ENCODE results near the gene PUS1. TPM values are rescaled to one million over a fixed set of nuclear protein-coding genes. Genes with fewer than 3 reads are reported as not detected.

The PUS1 gene
- total RNA-seq, 1 donor from 2014 or later: 33.7 TPM

DNA sequence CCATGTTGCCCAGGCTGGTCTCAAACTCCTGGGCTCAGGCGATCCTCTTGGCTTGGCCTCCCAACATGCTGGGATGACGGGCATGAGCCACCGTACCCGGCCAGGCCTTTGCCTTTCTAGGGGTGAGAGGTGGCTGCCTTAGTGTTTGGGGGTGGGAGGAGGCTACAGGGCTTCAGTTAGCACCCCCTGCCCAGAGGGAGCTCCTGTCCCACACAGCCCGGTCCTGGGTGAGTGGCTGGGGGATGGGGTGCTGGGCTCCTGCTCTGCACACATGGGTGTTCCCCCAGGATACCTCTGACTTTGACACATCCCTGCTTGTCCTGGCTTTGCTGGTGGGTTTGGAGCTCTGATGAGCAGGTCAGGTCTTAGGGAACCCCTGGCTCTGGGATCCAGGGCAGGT is 24.7 kb upstream of the PUS1 start:
- no peak for FAIRE-seq
- H4K20me1 ChIP-seq (ENCODE audit: insufficient read depth, low read length): peaks cover 61% of the 10 kb centered on the region
- no peak overlapping the region for H3K27ac ChIP-seq (ENCODE audit: low read depth, low read length)
- TF ChIP-seq EZH2 (IDR thresholded peaks at IDR 0.05; ENCODE audit: insufficient read depth, low read length): no peak
- TF ChIP-seq, protein P1, sequence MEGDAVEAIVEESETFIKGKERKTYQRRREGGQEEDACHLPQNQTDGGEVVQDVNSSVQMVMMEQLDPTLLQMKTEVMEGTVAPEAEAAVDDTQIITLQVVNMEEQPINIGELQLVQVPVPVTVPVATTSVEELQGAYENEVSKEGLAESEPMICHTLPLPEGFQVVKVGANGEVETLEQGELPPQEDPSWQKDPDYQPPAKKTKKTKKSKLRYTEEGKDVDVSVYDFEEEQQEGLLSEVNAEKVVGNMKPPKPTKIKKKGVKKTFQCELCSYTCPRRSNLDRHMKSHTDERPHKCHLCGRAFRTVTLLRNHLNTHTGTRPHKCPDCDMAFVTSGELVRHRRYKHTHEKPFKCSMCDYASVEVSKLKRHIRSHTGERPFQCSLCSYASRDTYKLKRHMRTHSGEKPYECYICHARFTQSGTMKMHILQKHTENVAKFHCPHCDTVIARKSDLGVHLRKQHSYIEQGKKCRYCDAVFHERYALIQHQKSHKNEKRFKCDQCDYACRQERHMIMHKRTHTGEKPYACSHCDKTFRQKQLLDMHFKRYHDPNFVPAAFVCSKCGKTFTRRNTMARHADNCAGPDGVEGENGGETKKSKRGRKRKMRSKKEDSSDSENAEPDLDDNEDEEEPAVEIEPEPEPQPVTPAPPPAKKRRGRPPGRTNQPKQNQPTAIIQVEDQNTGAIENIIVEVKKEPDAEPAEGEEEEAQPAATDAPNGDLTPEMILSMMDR (IDR thresholded peaks at IDR 0.05; ENCODE audit: insufficient read depth, low read depth, low read length): no peak
- H3K4me3 Mint-ChIP-seq (ENCODE audit: unreplicated experiment): no peak overlapping the region
- no peak overlapping the region for H3K4me3 ChIP-seq (ENCODE audit: insufficient read depth, low read depth, low read length)
- no peaks in the 10 kb centered on the region for H3K27me3 ChIP-seq (ENCODE audit: insufficient read depth, low read length)
- peaks cover 7% of the 10 kb centered on the region for H3K4me1 Mint-ChIP-seq (ENCODE audit: low read depth, unreplicated experiment)
- no peak overlapping the region for H3K4me2 ChIP-seq (ENCODE audit: low read length)
- no peaks in the 10 kb centered on the region for H3K4me1 ChIP-seq (ENCODE audit: insufficient read depth, low read length)
- H3K36me3 ChIP-seq (ENCODE audit: insufficient read depth, low read length): no peaks in the 10 kb centered on the region
- H2AFZ ChIP-seq (ENCODE audit: low read depth, low read length): no peak overlapping the region
- DNase-seq (ENCODE audit: low read depth): no peak
- no peak overlapping the region for H3K27ac Mint-ChIP-seq (ENCODE audit: unreplicated experiment)
- no peak overlapping the region for H3K9ac ChIP-seq (ENCODE audit: low read length)
- no peaks in the 10 kb centered on the region for H3K9me3 ChIP-seq (ENCODE audit: insufficient read depth, low read depth, low read length)
- no peaks in the 10 kb centered on the region for H3K27me3 Mint-ChIP-seq (ENCODE audit: low read depth, unreplicated experiment)
- H3K79me2 ChIP-seq (ENCODE audit: insufficient read depth, low read length): peaks cover 60% of the 10 kb centered on the region
- H3K36me3 Mint-ChIP-seq (ENCODE audit: low read depth, unreplicated experiment): no peaks in the 10 kb centered on the region
- H3K9me3 Mint-ChIP-seq (ENCODE audit: unreplicated experiment): no peaks in the 10 kb centered on the region

DNA sequence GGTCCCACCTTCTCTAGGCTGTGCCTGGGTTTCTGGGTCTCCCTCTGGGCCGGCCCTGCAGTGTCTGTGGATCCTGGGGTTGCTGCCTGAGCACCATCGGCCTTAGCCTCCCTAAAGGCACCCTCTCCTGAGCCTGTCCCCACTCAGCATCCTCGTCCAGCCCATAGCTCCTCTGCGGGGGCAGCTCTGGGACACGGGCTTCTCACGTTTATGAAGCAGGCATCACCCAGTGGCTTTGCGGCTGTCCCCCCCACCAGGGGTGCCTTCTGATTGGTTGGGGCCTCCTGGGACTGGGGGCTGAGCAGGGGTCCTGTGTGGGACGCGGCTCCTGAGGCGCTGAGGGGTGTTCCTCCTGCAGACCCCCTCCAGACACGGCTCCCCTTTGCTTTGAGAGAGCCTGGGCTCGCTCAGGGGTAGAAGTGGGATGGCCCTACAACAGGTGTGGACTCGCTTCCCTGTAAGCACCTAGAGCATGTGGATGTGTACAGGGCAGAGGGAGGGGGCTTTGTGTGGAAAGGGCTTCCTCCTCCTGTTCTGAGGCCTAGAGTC is 23.9 kb upstream of the PUS1 start:
- no peak overlapping the region for H3K4me2 ChIP-seq (ENCODE audit: low read length)
- no peak overlapping the region for H3K27ac ChIP-seq (ENCODE audit: low read depth, low read length)
- no peak overlapping the region for H3K27ac Mint-ChIP-seq (ENCODE audit: unreplicated experiment)
- H2AFZ ChIP-seq (ENCODE audit: low read depth, low read length): no peak overlapping the region
- H3K9me3 ChIP-seq (ENCODE audit: insufficient read depth, low read depth, low read length): no peaks in the 10 kb centered on the region
- peaks cover 58% of the 10 kb centered on the region for H3K79me2 ChIP-seq (ENCODE audit: insufficient read depth, low read length)
- no peaks in the 10 kb centered on the region for H3K36me3 Mint-ChIP-seq (ENCODE audit: low read depth, unreplicated experiment)
- no peaks in the 10 kb centered on the region for H3K4me1 ChIP-seq (ENCODE audit: insufficient read depth, low read length)
- DNase-seq (ENCODE audit: low read depth) (no peak), FAIRE-seq (no peak)
- no peak overlapping the region for H3K4me3 ChIP-seq (ENCODE audit: insufficient read depth, low read depth, low read length)
- H3K27me3 ChIP-seq (ENCODE audit: insufficient read depth, low read length): no peaks in the 10 kb centered on the region
- peaks cover 5% of the 10 kb centered on the region for H3K4me1 Mint-ChIP-seq (ENCODE audit: low read depth, unreplicated experiment)
- H3K36me3 ChIP-seq (ENCODE audit: insufficient read depth, low read length): no peaks in the 10 kb centered on the region
- H3K9ac ChIP-seq (ENCODE audit: low read length): no peak overlapping the region
- no peak for TF ChIP-seq EZH2 (IDR thresholded peaks at IDR 0.05; ENCODE audit: insufficient read depth, low read length)
- TF ChIP-seq, protein P1 (IDR thresholded peaks at IDR 0.05; ENCODE audit: insufficient read depth, low read depth, low read length): no peak
- no peaks in the 10 kb centered on the region for H3K9me3 Mint-ChIP-seq (ENCODE audit: unreplicated experiment)
- peaks cover 58% of the 10 kb centered on the region for H4K20me1 ChIP-seq (ENCODE audit: insufficient read depth, low read length)
- H3K27me3 Mint-ChIP-seq (ENCODE audit: low read depth, unreplicated experiment): no peaks in the 10 kb centered on the region
- no peak overlapping the region for H3K4me3 Mint-ChIP-seq (ENCODE audit: unreplicated experiment)

- no peak overlapping the region for H3K4me3 ChIP-seq (ENCODE audit: insufficient read depth, low read depth, low read length)
- peaks cover under 1% of the 10 kb centered on the region for H3K4me1 Mint-ChIP-seq (ENCODE audit: low read depth, unreplicated experiment)
- no peak for FAIRE-seq
These were observed 23.4 kb upstream of the PUS1 start for GRCh38 chr12:131905630-131906091.

More at GRCh38 chr12:131905630-131906091, 23.4 kb upstream of the PUS1 start:
- TF ChIP-seq EZH2 (IDR thresholded peaks at IDR 0.05; ENCODE audit: insufficient read depth, low read length): no peak
- TF ChIP-seq, protein P1 (IDR thresholded peaks at IDR 0.05; ENCODE audit: insufficient read depth, low read depth, low read length): no peak
- H3K36me3 Mint-ChIP-seq (ENCODE audit: low read depth, unreplicated experiment): peaks cover 2% of the 10 kb centered on the region
- no peak for DNase-seq (ENCODE audit: low read depth)
- H4K20me1 ChIP-seq (ENCODE audit: insufficient read depth, low read length): peaks cover 53% of the 10 kb centered on the region
- peaks cover 3% of the 10 kb centered on the region for H3K4me1 ChIP-seq (ENCODE audit: insufficient read depth, low read length)
- no peaks in the 10 kb centered on the region for H3K9me3 Mint-ChIP-seq (ENCODE audit: unreplicated experiment)
- no peaks in the 10 kb centered on the region for H3K27me3 Mint-ChIP-seq (ENCODE audit: low read depth, unreplicated experiment)
- no peaks in the 10 kb centered on the region for H3K27me3 ChIP-seq (ENCODE audit: insufficient read depth, low read length)
- H3K4me3 Mint-ChIP-seq (ENCODE audit: unreplicated experiment): no peak overlapping the region
- no peak overlapping the region for H3K9ac ChIP-seq (ENCODE audit: low read length)
- peaks cover 53% of the 10 kb centered on the region for H3K79me2 ChIP-seq (ENCODE audit: insufficient read depth, low read length)
- no peak overlapping the region for H2AFZ ChIP-seq (ENCODE audit: low read depth, low read length)
- H3K27ac Mint-ChIP-seq (ENCODE audit: unreplicated experiment): no peak overlapping the region
- no peaks in the 10 kb centered on the region for H3K36me3 ChIP-seq (ENCODE audit: insufficient read depth, low read length)
- no peak overlapping the region for H3K27ac ChIP-seq (ENCODE audit: low read depth, low read length)
- H3K4me2 ChIP-seq (ENCODE audit: low read length): no peak overlapping the region
- H3K9me3 ChIP-seq (ENCODE audit: insufficient read depth, low read depth, low read length): no peaks in the 10 kb centered on the region

All from astrocyte (in vitro differentiated cells and primary cell).